Lower lobe of right lung (tissue), 2 donors: ENCODE results near the gene SLC9A9. TPM values are rescaled to one million over a fixed set of nuclear protein-coding genes. Genes with fewer than 3 reads are reported as not detected.

Experiments
- ATAC-seq, 2 donors: fragments of 200-7000 bp; cut with Tn5 transposase; one replicate each; pipeline ENCODE4 v1.9.1; 2020 to 2022; ENCODE audit warnings: mild to moderate bottlenecking in 2 of 2, moderate library complexity in 2 of 2
- DNase-seq: peaks from one replicate; pipeline ENCODE4 v3.0.0-alpha.2; 2020
- H3K27ac ChIP-seq: fragments of 200-600 bp; one replicate; pipeline ENCODE4 v1.8.0; 2022
- H3K27me3 ChIP-seq: fragments of 200-600 bp; one replicate; pipeline ENCODE4 v1.8.0; 2022; ENCODE audit warnings: low read depth
- H3K36me3 ChIP-seq: fragments of 200-600 bp; one replicate; pipeline ENCODE4 v1.8.0; 2022; ENCODE audit warnings: mild to moderate bottlenecking
- H3K4me1 ChIP-seq: fragments of 200-600 bp; one replicate; pipeline ENCODE4 v1.8.0; 2022
- H3K4me3 ChIP-seq: fragments of 200-600 bp; one replicate; pipeline ENCODE4 v1.8.0; 2022; ENCODE audit warnings: mild to moderate bottlenecking
- H3K9me3 ChIP-seq: fragments of 200-600 bp; one replicate; pipeline ENCODE4 v1.8.0; 2022
- CTCF ChIP-seq: fragments of 200-600 bp; IDR thresholded peaks from one replicate; pipeline ENCODE4 v1.8.0; 2022; ENCODE audit warnings: antibody characterized with exemption, mild to moderate bottlenecking
- intact Hi-C: fragments of 100-400 bp; cut with DNase I; formaldehyde crosslinking; loops from one replicate; pipeline ENCODE4 v1.11.0; 2022
- total RNA-seq: library from RNA; stranded (reverse); fragmentation: NEBNext Ultra II Directional; extraction: Animal tissue kit (Norgen Biotek cat#: 25700); gene quantifications from one replicate; pipeline ENCODE4 v1.2.1, GENCODE V29; 2021
- donor health status: DM: no; HTN: yes; CAD: no; lungs with severe emphysema.

The SLC9A9 gene
- total RNA-seq, 1 donor from 2014 or later: 15.6 TPM

- no peaks in the 10 kb centered on the region for H3K9me3 ChIP-seq
- no peak for TF ChIP-seq CTCF
- no peak overlapping the region for H3K27ac ChIP-seq
- H3K4me1 ChIP-seq: peaks cover 8% of the 10 kb centered on the region
- DNase-seq (no peak), ATAC-seq (no peak)
- intact Hi-C loops: no loop called here
- H3K36me3 ChIP-seq: no peaks in the 10 kb centered on the region
- no peaks in the 10 kb centered on the region for H3K27me3 ChIP-seq
- no peak overlapping the region for H3K4me3 ChIP-seq
These were observed 63.8 kb downstream of the SLC9A9 start for GRCh38 chr3:143784446-143784845.

GRCh38 chr3:143783851-143784370 is 64.4 kb downstream of the SLC9A9 start:
- TF ChIP-seq CTCF: no peak

GRCh38 chr3:143775459-143775858 is 72.8 kb downstream of the SLC9A9 start:
- DNase-seq: no peak
- peak; percentile 52 to 68 for ATAC-seq
- no peak overlapping the region for H3K27ac ChIP-seq
- H3K9me3 ChIP-seq: no peaks in the 10 kb centered on the region
- TF ChIP-seq CTCF: peak; percentile 57
- peaks cover 5% of the 10 kb centered on the region for H3K4me1 ChIP-seq
- no peaks in the 10 kb centered on the region for H3K36me3 ChIP-seq
- intact Hi-C loops: no loop called here
- H3K4me3 ChIP-seq: no peak overlapping the region
- H3K27me3 ChIP-seq: no peaks in the 10 kb centered on the region

More at GRCh38 chr3:143783851-143784370, 64.4 kb downstream of the SLC9A9 start:
- Histone ChIP-seq H3K36me3 (no peaks in the 10 kb centered on the region), H3K4me3 (no peak overlapping the region), H3K4me1 (peaks cover 8% of the 10 kb centered on the region), H3K9me3 (no peaks in the 10 kb centered on the region), H3K27me3 (no peaks in the 10 kb centered on the region), H3K27ac (no peak overlapping the region)
- intact Hi-C loops: no loop called here
- ATAC-seq (no peak), DNase-seq (no peak)

- Histone ChIP-seq H3K9me3 (no peaks in the 10 kb centered on the region), H3K27ac (no peak overlapping the region), H3K36me3 (no peaks in the 10 kb centered on the region), H3K27me3 (no peaks in the 10 kb centered on the region), H3K4me1 (peaks cover 5% of the 10 kb centered on the region), H3K4me3 (no peak overlapping the region)
- intact Hi-C loops: no loop called here
- peak in 1 of 2 donors; percentile 56 for ATAC-seq
- TF ChIP-seq CTCF: no peak
- no peak for DNase-seq
These were observed 76.3 kb downstream of the SLC9A9 start for GRCh38 chr3:143771939-143772338.

- H3K27ac ChIP-seq: no peak overlapping the region
- no peaks in the 10 kb centered on the region for H3K9me3 ChIP-seq
- peaks cover 5% of the 10 kb centered on the region for H3K4me1 ChIP-seq
- no peak overlapping the region for H3K4me3 ChIP-seq
- H3K27me3 ChIP-seq: no peaks in the 10 kb centered on the region
- intact Hi-C loops: no loop called here
- DNase-seq (no peak), ATAC-seq (no peak)
- no peaks in the 10 kb centered on the region for H3K36me3 ChIP-seq
- no peak for TF ChIP-seq CTCF
These were observed 77.0 kb downstream of the SLC9A9 start for GRCh38 chr3:143771258-143771657.
